ENCODE measurements around the gene CYBA.
A peak's percentile ranks its signal among the peaks of the same experiment; 100 is the strongest.

Gene CYBA

DNA sequence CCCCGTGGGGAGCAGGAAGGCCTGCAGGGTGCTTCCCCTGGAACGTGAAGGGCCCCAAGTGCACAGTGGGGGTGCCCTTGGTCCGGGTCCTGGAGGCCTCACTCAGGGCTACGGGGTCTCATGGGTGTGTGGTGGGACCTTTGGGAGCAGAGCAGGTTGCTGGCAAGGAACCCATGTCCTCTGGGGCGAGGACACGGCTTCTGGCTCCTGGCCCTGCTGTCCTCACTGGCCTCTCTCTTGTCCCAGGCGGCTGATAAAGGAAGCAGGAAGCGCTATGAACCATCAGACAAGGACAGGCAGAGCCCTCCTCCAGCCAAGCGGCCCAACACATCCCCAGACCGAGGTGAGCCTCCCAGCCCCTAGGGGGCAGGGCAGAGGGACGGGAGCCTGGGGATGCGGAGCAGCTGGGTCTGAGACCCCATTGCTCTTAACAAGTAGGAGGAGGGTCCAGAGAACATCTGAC lies 22.3 kb downstream of the CYBA start:
- no peak overlapping the region for H3K4me3 Mint-ChIP-seq
- DNase-seq (ENCODE audit: low spot score in 2 of 2) (no peak), ATAC-seq (ENCODE audit: low read depth) (peak; percentile 26)
- H3K27ac Mint-ChIP-seq = no peak overlapping the region
- peaks cover 4% of the 10 kb centered on the region for H3K36me3 Mint-ChIP-seq
- H3K27me3 Mint-ChIP-seq = no peaks in the 10 kb centered on the region
- H3K4me1 Mint-ChIP-seq = peaks cover 5% of the 10 kb centered on the region
- H3K9me3 Mint-ChIP-seq = no peaks in the 10 kb centered on the region

DNA sequence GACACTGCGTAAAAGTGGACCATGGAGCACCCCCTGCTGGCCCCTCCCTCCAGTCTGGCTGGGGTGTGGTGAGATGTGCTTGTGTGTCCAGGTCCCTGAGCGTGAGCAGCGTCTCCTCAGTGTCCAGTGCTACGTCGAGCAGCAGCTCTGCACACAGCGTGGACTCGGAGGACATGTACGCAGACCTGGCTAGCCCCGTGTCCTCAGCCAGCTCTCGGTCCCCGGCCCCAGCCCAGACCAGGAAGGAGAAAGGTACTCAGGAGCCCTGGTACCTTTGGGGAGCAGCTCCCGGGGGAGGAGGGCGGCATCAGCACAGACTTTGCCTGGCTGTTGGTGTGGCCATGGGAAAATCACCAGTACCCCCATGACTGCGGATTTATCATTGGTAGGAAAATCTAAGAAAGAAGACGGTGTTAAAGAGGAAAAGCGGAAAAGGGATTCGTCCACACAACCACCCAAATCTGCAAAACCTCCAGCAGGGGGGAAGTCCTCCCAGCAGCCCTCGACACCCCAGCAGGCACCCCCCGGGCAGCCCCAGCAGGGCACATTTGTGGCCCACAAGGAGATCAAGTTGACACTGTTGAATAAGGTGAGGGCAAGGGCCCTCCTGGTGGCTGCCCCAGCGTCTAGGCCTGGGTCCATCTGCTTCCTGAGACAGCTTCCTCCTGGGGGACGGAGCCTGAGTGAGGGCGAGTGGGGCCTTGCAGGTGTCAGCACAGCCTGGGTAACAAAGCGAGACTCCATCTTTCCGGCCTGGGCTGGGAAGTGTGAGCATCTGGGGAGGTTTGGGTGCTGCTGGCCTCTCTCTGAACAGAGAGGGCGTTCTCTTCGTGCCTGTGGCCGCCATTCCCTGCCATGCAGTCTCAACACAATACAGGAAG lies 23.1 kb downstream of the CYBA start:
- no peak overlapping the region for H3K27ac Mint-ChIP-seq
- no peak overlapping the region for H3K4me3 Mint-ChIP-seq
- H3K36me3 Mint-ChIP-seq = peaks cover 12% of the 10 kb centered on the region

DNA sequence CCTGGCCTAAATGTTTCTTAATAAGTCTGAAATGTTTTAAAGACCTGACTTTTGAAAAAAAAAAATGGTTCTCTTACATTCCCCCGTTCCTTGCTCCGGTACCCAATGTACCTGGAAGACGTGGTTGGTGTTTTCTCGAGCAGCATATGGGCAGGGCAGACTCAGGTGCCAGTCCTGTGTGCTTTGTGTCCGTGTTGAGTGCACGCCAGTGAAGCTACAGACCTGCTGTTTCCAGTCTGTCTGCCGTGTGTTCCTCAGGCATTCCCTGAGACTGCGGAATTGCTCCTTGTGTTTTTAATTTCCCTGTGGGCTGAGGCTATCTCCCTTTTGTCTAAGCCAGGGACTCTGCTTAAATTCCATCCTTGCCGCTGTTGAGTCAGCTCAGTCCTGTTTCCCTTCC lies 24.2 kb downstream of the CYBA start:
- ATAC-seq (ENCODE audit: low read depth) = no peak
- Mint-ChIP-seq H3K4me3 (no peak overlapping the region), H3K36me3 (peaks cover 14% of the 10 kb centered on the region), H3K4me1 (peaks cover 3% of the 10 kb centered on the region), H3K9me3 (no peaks in the 10 kb centered on the region), H3K27ac (no peak overlapping the region), H3K27me3 (no peaks in the 10 kb centered on the region)
- DNase-seq (ENCODE audit: low spot score in 2 of 2) = no peak

More for the DNA sequence above, 23.1 kb downstream of the CYBA start:
- Mint-ChIP-seq H3K9me3 (no peaks in the 10 kb centered on the region), H3K27me3 (no peaks in the 10 kb centered on the region), H3K4me1 (peaks cover 3% of the 10 kb centered on the region)
- no peak for ATAC-seq (ENCODE audit: low read depth)
- no peak for DNase-seq (ENCODE audit: low spot score in 2 of 2)

DNA sequence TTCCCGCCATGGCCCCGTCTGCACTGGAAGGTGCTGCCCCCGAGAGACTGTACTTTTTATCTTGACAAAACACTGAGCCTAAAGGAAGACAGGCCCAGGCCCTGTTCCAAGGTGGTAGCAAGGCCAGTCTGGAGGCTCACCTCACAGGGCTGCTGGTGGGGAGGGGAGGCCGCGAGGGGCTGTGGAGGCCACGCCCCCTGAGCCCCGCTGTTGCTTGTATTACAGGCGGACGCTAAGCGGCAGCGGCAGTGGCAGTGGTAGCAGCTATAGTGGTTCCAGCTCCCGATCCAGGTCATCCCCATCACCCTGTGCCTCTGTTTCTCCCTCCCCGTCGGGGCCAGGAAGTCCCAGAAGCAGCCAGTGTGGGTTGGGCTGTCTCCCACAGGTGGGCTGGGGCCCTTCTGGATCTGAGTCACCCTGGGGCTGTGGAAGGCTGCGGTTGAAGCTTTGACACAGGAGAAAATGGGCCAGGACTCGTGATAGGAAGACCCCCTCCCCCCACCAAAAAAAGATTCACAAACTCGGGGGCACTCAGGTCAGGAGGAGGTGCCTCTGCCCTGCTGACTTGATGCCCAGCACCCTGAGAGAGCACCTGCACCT lies 25.8 kb downstream of the CYBA start:
- Mint-ChIP-seq H3K4me3 (no peak overlapping the region), H3K27me3 (no peaks in the 10 kb centered on the region), H3K9me3 (no peaks in the 10 kb centered on the region), H3K27ac (no peak overlapping the region), H3K36me3 (peaks cover 14% of the 10 kb centered on the region), H3K4me1 (peaks cover 3% of the 10 kb centered on the region)
- ATAC-seq (ENCODE audit: low read depth) = no peak
- DNase-seq (ENCODE audit: low spot score in 2 of 2) = no peak

DNA sequence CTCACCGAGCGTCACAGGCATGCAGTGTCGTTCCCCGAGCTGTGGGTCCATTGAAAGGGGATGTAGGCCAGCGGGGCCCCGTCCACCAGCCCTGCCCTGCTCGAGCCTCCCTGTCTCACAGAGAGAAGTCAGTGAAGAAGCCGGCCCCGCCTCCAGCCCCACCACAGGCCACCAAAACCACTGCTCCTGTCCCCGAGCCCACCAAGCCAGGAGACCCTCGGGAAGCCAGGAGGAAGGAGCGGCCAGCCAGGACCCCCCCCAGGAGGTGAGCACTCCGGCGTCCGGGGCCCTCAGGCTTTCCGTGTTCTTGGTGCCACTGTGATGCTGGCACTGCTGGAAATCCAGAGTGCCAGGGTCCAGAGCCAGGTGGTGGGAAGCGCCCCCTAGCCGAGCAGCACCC lies 26.4 kb downstream of the CYBA start:
- H3K4me3 Mint-ChIP-seq = no peak overlapping the region

DNA sequence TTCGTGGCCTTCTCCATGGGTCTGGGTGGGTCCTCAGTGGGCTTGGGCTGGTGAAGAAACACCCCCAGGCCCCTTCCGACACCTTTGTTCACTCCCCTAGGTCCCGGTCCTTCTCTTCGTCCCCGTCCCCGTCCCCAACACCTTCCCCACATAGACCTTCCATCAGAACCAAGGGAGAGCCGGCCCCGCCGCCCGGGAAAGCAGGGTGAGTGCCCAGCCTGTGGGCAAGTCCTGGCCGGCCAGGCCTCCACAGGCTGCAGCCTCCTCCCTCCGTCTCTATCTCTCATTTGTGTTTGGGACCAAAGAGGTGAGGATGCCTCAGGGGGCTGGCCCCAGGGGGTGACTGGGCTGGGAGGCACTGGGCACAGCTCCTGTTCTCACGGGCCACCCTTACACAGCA lies 27.0 kb downstream of the CYBA start:
- Mint-ChIP-seq H3K27me3 (no peaks in the 10 kb centered on the region), H3K4me1 (peaks cover 3% of the 10 kb centered on the region), H3K27ac (no peak overlapping the region), H3K4me3 (no peak overlapping the region), H3K36me3 (peaks cover 14% of the 10 kb centered on the region), H3K9me3 (no peaks in the 10 kb centered on the region)
- ATAC-seq (ENCODE audit: low read depth) = no peak
- no peak for DNase-seq (ENCODE audit: low spot score in 2 of 2)

More for the DNA sequence above, 26.4 kb downstream of the CYBA start:
- Mint-ChIP-seq H3K4me1 (peaks cover 3% of the 10 kb centered on the region), H3K9me3 (no peaks in the 10 kb centered on the region), H3K27me3 (no peaks in the 10 kb centered on the region), H3K27ac (no peak overlapping the region), H3K36me3 (peaks cover 14% of the 10 kb centered on the region)
- no peak for ATAC-seq (ENCODE audit: low read depth)
- DNase-seq (ENCODE audit: low spot score in 2 of 2) = no peak

DNA sequence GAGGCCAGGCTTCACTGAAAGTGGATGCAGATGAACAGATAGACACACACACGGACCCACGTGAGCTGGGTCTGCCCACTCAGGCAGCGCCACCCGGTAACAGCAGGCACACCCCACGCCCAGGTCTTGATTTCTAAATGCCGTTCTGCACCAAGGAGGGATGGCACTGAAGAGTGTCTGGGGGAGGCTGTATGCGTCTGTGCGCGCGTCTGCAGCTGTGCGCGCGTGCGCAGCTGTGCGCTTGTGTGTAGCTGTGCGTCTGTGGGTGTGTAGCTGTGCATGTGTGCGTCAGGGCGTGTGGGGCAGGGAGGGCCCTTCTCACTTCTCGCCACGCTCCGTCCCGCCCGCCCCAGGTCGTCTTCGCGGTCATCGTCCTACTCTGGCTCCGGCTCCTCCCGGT lies 28.0 kb downstream of the CYBA start:
- Mint-ChIP-seq H3K27me3 (no peaks in the 10 kb centered on the region), H3K4me1 (peaks cover 3% of the 10 kb centered on the region)
- no peak for DNase-seq (ENCODE audit: low spot score in 2 of 2)

DNA sequence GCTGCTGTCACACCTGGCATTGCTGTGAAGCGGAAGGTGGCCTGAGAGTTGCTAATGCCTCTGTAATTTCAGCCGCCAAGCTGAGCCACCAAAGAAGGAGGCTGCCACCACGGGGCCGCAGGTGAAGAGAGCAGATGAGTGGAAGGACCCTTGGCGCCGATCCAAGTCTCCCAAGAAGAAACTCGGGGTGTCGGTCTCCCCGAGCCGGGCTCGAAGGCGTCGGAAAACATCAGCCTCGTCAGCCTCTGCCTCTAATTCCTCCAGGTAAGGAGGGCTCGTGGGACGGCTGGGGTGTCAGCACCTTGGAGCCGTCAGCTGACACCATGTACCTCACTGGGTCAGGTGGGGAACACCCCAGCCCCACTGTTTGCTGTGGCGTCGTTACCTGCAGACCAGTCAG lies 28.7 kb downstream of the CYBA start:
- ATAC-seq (ENCODE audit: low read depth) (no peak), DNase-seq (ENCODE audit: low spot score in 2 of 2) (no peak)
- H3K4me1 Mint-ChIP-seq = peaks cover 3% of the 10 kb centered on the region
- no peak overlapping the region for H3K27ac Mint-ChIP-seq
- no peaks in the 10 kb centered on the region for H3K9me3 Mint-ChIP-seq
- H3K4me3 Mint-ChIP-seq = no peak overlapping the region
- H3K36me3 Mint-ChIP-seq = peaks cover 16% of the 10 kb centered on the region
- no peaks in the 10 kb centered on the region for H3K27me3 Mint-ChIP-seq

More for the DNA sequence above, 28.0 kb downstream of the CYBA start:
- peaks cover 14% of the 10 kb centered on the region for H3K36me3 Mint-ChIP-seq
- no peak overlapping the region for H3K4me3 Mint-ChIP-seq
- ATAC-seq (ENCODE audit: low read depth) = no peak
- H3K27ac Mint-ChIP-seq = no peak overlapping the region
- no peaks in the 10 kb centered on the region for H3K9me3 Mint-ChIP-seq

DNA sequence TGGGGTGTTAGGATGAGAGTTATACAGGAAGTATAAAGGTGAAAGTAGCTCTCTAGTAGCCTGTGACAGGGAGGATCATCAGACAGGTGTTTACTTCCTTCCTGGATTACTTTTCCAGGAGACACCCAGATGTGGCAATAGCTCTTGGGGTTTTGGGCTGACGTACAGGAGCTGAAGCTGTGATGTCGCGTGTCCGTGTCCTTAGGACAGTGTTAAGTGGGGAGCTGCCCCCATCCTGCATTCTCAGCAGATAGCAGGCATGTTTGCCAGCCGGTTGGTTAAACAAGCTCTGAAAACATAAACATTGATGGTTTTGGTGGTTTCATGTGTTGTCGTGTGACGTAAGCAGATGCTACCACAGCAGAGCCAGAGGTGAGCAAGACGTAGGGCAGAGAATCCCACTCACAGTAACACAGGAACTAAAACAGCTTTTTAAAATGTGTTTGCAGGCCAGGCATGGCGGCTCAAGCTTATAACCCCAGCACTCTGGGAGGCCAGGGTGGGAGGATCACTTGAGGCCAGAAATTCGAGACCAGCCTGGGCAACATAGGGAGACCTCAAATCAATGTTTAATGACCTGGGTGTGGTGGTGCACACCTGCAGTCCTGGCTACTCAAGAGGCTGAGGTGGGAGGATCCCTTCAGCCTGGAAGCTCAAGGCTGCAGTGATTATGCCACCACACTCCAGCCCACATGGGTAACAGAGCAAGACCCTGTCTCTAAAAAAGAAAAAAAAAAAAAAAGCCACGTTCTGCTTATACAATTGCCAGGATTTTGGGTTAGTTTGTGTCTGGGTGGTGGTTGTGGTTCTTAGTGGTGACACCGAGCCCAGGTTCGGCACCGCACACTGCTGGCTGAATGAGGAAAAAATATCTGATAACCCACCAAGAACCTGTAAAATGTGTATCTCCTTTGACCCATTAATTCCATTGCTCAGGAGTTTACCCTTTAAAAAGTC lies 30.7 kb downstream of the CYBA start:
- no peaks in the 10 kb centered on the region for H3K9me3 Mint-ChIP-seq
- no peak overlapping the region for H3K4me3 Mint-ChIP-seq
- no peaks in the 10 kb centered on the region for H3K27me3 Mint-ChIP-seq
- peaks cover 18% of the 10 kb centered on the region for H3K36me3 Mint-ChIP-seq
- peak overlapping the region; percentile 35 for H3K27ac Mint-ChIP-seq
- DNase-seq (ENCODE audit: low spot score in 2 of 2) = no peak
- H3K4me1 Mint-ChIP-seq = peaks cover 9% of the 10 kb centered on the region
- peak; percentile 15 for ATAC-seq (ENCODE audit: low read depth)

DNA sequence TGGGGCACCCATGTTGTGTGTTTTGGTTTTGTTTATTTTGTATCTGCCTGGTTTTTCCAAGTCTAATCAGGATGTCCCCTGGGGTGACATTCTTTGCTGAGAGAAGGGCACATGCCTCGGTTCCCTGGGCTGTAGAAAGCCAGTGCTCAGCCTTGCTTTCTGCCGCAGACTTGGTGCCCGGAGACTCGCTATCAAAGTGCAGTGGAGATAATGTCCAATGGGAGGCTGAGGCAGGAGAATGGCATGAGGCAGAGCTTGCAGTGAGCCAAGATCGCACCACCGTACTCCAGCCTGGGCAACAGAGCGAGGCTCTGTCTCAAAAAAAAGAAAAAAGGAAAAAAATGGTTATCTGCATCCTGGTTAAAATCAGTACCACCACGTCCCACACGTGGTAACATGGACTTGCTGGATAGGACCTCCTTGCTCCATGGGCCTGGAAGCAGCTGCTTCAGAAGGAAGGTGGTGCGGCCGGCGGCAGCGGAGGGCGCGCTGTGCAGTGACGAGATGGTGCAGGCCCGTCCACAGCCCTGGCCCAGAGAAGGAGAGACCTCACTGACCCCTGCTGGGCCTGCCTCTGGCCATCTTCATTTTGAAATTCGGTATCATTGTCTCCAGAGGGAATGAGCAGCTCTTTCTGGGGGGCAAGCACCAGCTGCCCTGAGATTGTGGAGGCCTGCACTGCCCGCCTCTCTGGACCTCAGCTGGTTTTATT lies 31.7 kb downstream of the CYBA start:
- ATAC-seq (ENCODE audit: low read depth) = no peak

DNA sequence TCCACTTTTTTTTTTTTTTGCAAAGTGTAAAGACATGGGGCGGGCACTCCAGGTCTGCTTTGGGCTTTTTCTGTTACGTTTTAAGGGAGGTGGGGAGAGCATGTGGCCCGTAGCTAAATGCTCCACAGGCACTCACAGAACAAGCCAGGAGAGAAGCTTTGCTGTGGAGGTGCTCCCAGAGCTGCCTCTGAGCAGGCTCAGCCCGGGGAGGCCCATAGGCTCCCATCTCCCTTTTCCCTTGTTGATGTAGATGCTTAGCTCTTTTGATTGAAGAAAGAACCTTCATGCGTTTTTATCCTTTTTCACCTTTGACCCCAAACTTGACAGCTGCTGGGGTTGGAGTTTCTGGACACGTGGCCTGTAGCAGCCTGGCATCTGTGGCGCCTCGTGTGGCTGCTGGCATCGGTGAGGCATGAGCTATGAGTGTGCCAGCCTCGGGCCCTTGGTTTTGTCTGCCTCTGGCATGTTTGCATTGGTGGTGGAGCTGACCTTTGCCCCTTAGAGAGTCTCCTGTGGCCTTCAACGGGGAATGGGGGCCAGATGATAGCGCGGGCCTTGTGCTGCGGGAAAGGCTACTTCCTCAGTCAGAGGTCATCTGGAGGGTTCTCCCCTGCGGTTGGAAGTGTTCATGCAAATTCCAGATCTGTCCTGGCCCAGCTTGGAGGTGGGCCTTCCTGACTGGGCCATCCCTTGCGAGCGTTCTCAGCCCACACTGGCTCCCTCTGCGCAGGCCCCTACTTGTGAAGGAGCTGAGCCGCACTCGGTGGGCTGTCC lies 32.5 kb downstream of the CYBA start:
- no peak overlapping the region for H3K4me3 Mint-ChIP-seq
- no peaks in the 10 kb centered on the region for H3K9me3 Mint-ChIP-seq
- H3K27me3 Mint-ChIP-seq = no peaks in the 10 kb centered on the region
- peaks cover 10% of the 10 kb centered on the region for H3K4me1 Mint-ChIP-seq
- H3K27ac Mint-ChIP-seq = no peak overlapping the region
- ATAC-seq (ENCODE audit: low read depth) (no peak), DNase-seq (ENCODE audit: low spot score in 2 of 2) (no peak)
- peaks cover 26% of the 10 kb centered on the region for H3K36me3 Mint-ChIP-seq

More for the DNA sequence above, 31.7 kb downstream of the CYBA start:
- H3K27ac Mint-ChIP-seq = no peak overlapping the region
- no peak overlapping the region for H3K4me3 Mint-ChIP-seq
- peaks cover 10% of the 10 kb centered on the region for H3K4me1 Mint-ChIP-seq
- peaks cover 25% of the 10 kb centered on the region for H3K36me3 Mint-ChIP-seq
- no peaks in the 10 kb centered on the region for H3K9me3 Mint-ChIP-seq
- no peaks in the 10 kb centered on the region for H3K27me3 Mint-ChIP-seq
- no peak for DNase-seq (ENCODE audit: low spot score in 2 of 2)

DNA sequence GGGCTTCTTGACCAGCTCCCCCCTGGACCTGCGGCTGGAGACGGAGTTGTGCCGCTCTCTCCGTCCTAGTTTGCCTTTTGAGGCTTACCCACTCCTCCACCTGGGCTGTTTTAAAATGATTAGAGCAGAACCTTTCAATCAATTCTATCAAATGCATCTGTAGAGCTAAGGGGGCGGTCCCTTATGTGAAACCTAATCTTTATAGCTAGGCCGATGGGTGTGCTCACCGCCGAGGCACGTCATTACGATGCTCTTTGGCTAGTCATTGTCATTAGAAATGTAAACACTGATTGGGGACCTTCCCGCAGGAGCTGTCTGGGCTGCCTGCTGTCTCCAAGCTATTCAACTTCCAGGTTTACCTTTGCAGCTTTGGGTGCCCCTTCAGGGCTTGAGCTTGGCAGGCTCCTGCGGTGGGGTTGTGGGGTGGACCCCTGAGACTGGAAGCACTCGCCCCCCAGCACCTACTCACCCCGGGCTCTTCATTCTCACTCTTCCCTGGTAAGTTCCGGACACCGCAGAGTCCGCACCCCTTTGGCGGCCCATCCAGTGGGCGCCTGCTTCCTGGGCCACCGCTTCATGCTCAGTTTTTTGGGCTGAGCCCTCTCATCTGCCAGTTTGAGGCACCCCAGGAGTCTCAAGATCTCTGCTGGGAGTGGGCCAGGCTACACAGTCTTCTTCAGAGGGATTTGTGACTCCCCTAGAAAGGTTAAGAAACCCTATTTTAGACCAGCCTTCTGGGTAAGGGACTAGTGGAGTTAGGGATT lies 33.4 kb downstream of the CYBA start:
- Mint-ChIP-seq H3K27me3 (no peaks in the 10 kb centered on the region), H3K4me1 (peaks cover 7% of the 10 kb centered on the region), H3K4me3 (no peak overlapping the region), H3K9me3 (no peaks in the 10 kb centered on the region), H3K27ac (no peak overlapping the region), H3K36me3 (peaks cover 23% of the 10 kb centered on the region)
- DNase-seq (ENCODE audit: low spot score in 2 of 2) = no peak
- ATAC-seq (ENCODE audit: low read depth) = no peak
